Heart right ventricle (tissue), 16 donors: ENCODE measurements around the gene PDPN. TPM values are rescaled to one million over a fixed set of nuclear protein-coding genes. Genes with fewer than 3 reads are reported as not detected.

Experiments
- ATAC-seq, 8 donors: fragments of 200-7000 bp; cut with Tn5 transposase; one replicate each; pipeline ENCODE4 v1.9.1; 2020; ENCODE audit warnings: mild to moderate bottlenecking in 8 of 8, moderate library complexity in 8 of 8, moderate number of reproducible peaks in 1 of 8
- DNase-seq, 2 donors: peaks; one replicate each; pipeline ENCODE4 v3.0.0-alpha.2; 2020
- H3K27ac ChIP-seq, 10 donors: fragments of 200-600 bp; sonication (generic) in 2 of 10; one replicate each; pipeline versions ENCODE4 v1.5.0 to v1.8.0; 2020 to 2022; ENCODE audit warnings: mild to moderate bottlenecking in 3 of 10
- H3K27me3 ChIP-seq, 7 donors: fragments of 200-600 bp; one replicate each; pipeline ENCODE4 v1.8.0; 2021 to 2022; ENCODE audit warnings: mild to moderate bottlenecking in 2 of 7
- H3K36me3 ChIP-seq, 9 donors: fragments of 200-600 bp; sonication (generic) in 1 of 9; one replicate each; pipeline versions ENCODE4 v1.5.0 to v1.8.0; 2020 to 2022; ENCODE audit warnings: mild to moderate bottlenecking in 2 of 9
- H3K4me1 ChIP-seq, 9 donors: fragments of 200-600 bp; sonication (generic) in 1 of 9; one replicate each; pipeline versions ENCODE4 v1.5.0 to v1.8.0; 2020 to 2022; ENCODE audit warnings: mild to moderate bottlenecking in 4 of 9
- H3K4me3 ChIP-seq, 10 donors: fragments of 200-600 bp; sonication (generic) in 2 of 10; one replicate each; pipeline versions ENCODE4 v1.5.0 to v1.8.0; 2020 to 2022; ENCODE audit warnings: mild to moderate bottlenecking in 7 of 10, moderate library complexity in 2 of 10
- H3K9me3 ChIP-seq, 11 donors: fragments of 200-600 bp in 10 of 11; sonication (generic) in 2 of 11; one replicate each; pipeline versions ENCODE4 v1.5.0 to v1.8.0; 2013 to 2022; ENCODE audit warnings: mild to moderate bottlenecking in 2 of 11, control low read depth in 1 of 11, moderate library complexity in 1 of 11
- CTCF ChIP-seq, 9 donors: fragments of 200-600 bp; sonication (generic) in 2 of 9; IDR thresholded peaks; one replicate each; pipeline versions ENCODE4 v1.5.0 to v1.8.0; 2021 to 2022; ENCODE audit warnings: antibody characterized with exemption in 9 of 9, mild to moderate bottlenecking in 5 of 9, moderate library complexity in 1 of 9
- WGBS, 2 donors: extraction: QIAGEN DNeasy Blood & Tissue Kit; methylation state at CpG; one replicate each; pipeline ENCODE4 v1.1.7; 2013; ENCODE audit warnings: inconsistent platforms in 1 of 2; 5-methylcytosine and 5-hydroxymethylcytosine counted together
- intact Hi-C, 10 donors: fragments of 100-400 bp; cut with DNase I; formaldehyde crosslinking; loops; one replicate each; pipeline versions ENCODE4 v1.11.1 to v1.14.2; 2022
- polyA plus RNA-seq, 2 donors: library from polyadenylated mRNA; stranded (reverse); fragments of 200-250 nt; gene quantifications; one replicate each; pipeline ENCODE4 v1.2.3, GENCODE V29; 2013
- total RNA-seq, 10 donors: library from RNA; stranded (reverse); fragmentation: NEBNext Ultra II Directional in 3 of 10; extraction: Animal tissue kit (Norgen Biotek cat#: 25700) in 3 of 10; gene quantifications; one replicate each; pipeline versions ENCODE4 v1.2.1 to v1.2.4, GENCODE V29; 2021 to 2023
- donor health status: Arrhythmogenic right ventricular cardiomyopathy.
- donor health status: ischemic (EF 13 %, LVEDD 7.1; RV severe dilation, severe dysfunction).
- donor health status: healthy with polysubstance abuse.
- donor health status: DM: no; HTN: yes; CAD: no.
- donor health status: DM: no; HTN: no; CAD: no.
- donor health status: ischemic (EF 25% LVEDD 6.9; RV normal size, moderate dysfunction).
- donor health status: ischemic (EF 25% LVEDD 5.7; RV mildly dilated, moderate dysfunction).
- donor health status: healthy.
- donor health status: DM: yes; HTN: yes; CAD: no.
- donor health status: Ischemic cardiomyopathy.
- donor health status: ischemic (EF 35%, LVEDD 5.7; RV mildly dilated, moderate dysfunction).
- donor health status: nonischemic (EF 11% LVEDD 7.7; RV severe dilation, severe dysfunction).
- donor health status: DM: yes; HTN: yes; CAD: no.
- donor health status: PGD.
- donor health status: ischemic (EF 29% LVEDD 5.4; RV normal size, mild dysfunction).
- donor health status: nonischemic (EF 23%, LVEDD 6.1; RV moderate dilation, normal function).

PDPN gene
- total and polyA plus RNA-seq, 12 donors: 4.4 to 165 (median 27.9) TPM

DNA sequence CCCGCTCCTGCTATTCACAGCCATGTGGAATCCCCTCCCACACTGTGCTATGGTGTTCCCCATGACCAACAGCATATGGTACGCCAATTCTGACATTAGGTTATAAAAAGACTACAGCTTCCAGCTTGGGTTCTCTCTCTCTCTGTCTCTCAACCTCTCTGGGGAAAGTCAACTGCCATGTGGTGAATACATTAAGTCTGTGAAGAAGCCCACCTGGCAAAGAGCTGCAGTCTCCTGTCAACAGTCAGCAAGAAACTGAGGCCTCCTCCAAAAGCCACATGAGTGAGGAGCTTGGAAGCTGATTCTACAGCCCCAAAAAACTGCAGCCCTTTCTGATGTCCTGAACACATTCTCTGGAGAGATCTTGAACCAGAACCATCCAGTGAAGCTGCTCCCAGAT lies 44.8 kb upstream of the PDPN start:
- TF ChIP-seq CTCF (IDR thresholded peaks at IDR 0.05): no peak
- intact Hi-C loops: no loop called here
- H3K4me1 ChIP-seq: peaks cover 0 to 47% (median 5%) of the 10 kb centered on the region in 9 donors

DNA sequence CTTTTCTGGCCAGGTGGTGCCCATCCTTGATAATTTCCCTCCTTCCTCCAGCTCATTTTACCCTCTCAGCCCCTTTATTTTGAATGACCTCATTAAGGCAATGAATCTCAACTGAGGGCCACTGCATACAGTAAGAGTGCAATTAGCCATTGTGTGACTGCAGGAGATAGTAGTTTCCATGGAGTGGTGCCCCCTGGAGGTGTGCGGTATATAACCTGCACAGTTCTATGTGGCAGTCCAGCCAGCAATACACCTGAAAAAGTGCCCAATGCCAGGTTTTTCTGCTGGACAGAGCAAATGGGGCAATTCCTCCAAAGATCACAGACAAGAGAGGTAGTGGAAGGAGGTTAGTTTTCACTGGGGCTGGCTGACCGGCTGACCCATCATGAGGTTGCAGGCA lies 43.9 kb upstream of the PDPN start:
- H3K4me3 ChIP-seq: peak overlapping the region in 2 of 10 donors; percentile 40 to 41
- WGBS, 2 donors: 92 to 96% methylated on average over 2 of the region's 2 CpGs
- no peaks in the 10 kb centered on the region for H3K9me3 ChIP-seq
- peak overlapping the region in 8 of 10 donors; percentile 55 to 89 (median 82) for H3K27ac ChIP-seq
- H3K36me3 ChIP-seq: no peaks in the 10 kb centered on the region
- DNase-seq (no peak), ATAC-seq (no peak)
- TF ChIP-seq CTCF (IDR thresholded peaks at IDR 0.05): no peak
- intact Hi-C loops: loop anchor here in 1 of 10 donors (10.0 kb wide), 1 partner anchor 75 kb away; no protein-coding TSS in a partner anchor
- peaks cover 0 to 52% (median 6%) of the 10 kb centered on the region in 9 donors for H3K4me1 ChIP-seq
- H3K27me3 ChIP-seq: peaks cover 0 to 3% (median 0%) of the 10 kb centered on the region in 7 donors

More for the DNA sequence above, 44.8 kb upstream of the PDPN start:
- H3K27me3 ChIP-seq: peaks cover 0 to 3% (median 0%) of the 10 kb centered on the region in 7 donors
- no peaks in the 10 kb centered on the region for H3K36me3 ChIP-seq
- H3K4me3 ChIP-seq: no peak overlapping the region
- no peaks in the 10 kb centered on the region for H3K9me3 ChIP-seq
- DNase-seq (no peak), ATAC-seq (no peak)
- no peak overlapping the region for H3K27ac ChIP-seq
- WGBS, 2 donors: 80 to 81% methylated on average over 2 of the region's 2 CpGs

DNA sequence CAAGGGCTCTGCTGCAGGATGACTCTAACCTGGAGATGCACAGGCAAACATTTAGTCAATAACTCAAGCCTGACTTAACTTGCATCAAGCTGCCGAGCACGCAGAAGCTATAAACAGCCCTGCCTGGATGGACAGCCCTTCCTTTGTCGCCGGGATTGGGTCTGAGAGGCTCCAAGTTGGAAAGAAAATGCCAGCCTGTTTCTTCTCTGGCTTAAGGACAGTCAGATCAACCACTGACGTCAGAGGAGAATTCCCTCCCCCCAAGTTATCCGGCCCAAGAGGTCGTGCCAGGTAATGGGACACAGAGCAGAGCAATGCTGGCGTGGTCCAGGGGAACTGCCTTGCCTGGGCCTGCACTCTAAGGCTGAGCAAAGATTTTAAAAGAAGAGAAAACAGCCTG lies 42.8 kb upstream of the PDPN start:
- peak overlapping the region in 5 of 10 donors; percentile 12 to 41 (median 25) for H3K4me3 ChIP-seq
- H3K27ac ChIP-seq: peak overlapping the region; percentile 53 to 89 (median 77)
- 30 to 50% methylated on average over 8 of the region's 8 CpGs for WGBS, 2 donors
- DNase-seq (peak; percentile 45 to 64), ATAC-seq (peak; percentile 62 to 88 (median 81))
- no peaks in the 10 kb centered on the region for H3K9me3 ChIP-seq
- H3K36me3 ChIP-seq: no peaks in the 10 kb centered on the region
- no peak for TF ChIP-seq CTCF (IDR thresholded peaks at IDR 0.05)
- H3K4me1 ChIP-seq: peaks cover 0 to 44% (median 5%) of the 10 kb centered on the region in 9 donors
- intact Hi-C loops: loop anchor here in 1 of 10 donors (10.0 kb wide), 1 partner anchor 76 kb away; no protein-coding TSS in a partner anchor
- peaks cover 0 to 3% (median 0%) of the 10 kb centered on the region in 7 donors for H3K27me3 ChIP-seq

- DNase-seq (no peak), ATAC-seq (peak in 1 of 8 donors; percentile 7)
- H3K36me3 ChIP-seq: no peaks in the 10 kb centered on the region
- WGBS, 2 donors: 76% methylated on average over 13 of the region's 13 CpGs
- H3K4me1 ChIP-seq: peaks cover 0 to 40% (median 5%) of the 10 kb centered on the region in 9 donors
- TF ChIP-seq CTCF (IDR thresholded peaks at IDR 0.05): no peak
- no peak overlapping the region for H3K4me3 ChIP-seq
- H3K27ac ChIP-seq: peak overlapping the region in 8 of 10 donors; percentile 55 to 89 (median 83)
- H3K27me3 ChIP-seq: peaks cover 0 to 3% (median 0%) of the 10 kb centered on the region in 7 donors
- intact Hi-C loops: loop anchor here in 1 of 10 donors (2.0 to 10.0 kb wide), 2 partner anchors 43 to 77 kb away; no protein-coding TSS in a partner anchor
- H3K9me3 ChIP-seq: no peaks in the 10 kb centered on the region
Observed at GRCh38 chr1:13541435-13542215, 42.0 kb upstream of the PDPN start.
